H9 (cell line): ENCODE measurements around the gene KANSL1. TPM values are rescaled to one million over a fixed set of nuclear protein-coding genes. Genes with fewer than 3 reads are reported as not detected.

Source experiments
- DNase-seq: peaks from one replicate; pipeline ENCODE4 v3.0.0-alpha.2; 2017
- H2AFZ ChIP-seq: one replicate; pipeline ENCODE4 v1.6.1; 2013; ENCODE audit warnings: mild to moderate bottlenecking, low read length, control low read depth, moderate library complexity
- H2AK5ac ChIP-seq: 2 replicates; pipeline ENCODE4 v1.6.1; 2013; ENCODE audit warnings: low read length, control low read depth, mixed read lengths; ENCODE audit not compliant: insufficient read length
- H2BK120ac ChIP-seq: one replicate; pipeline ENCODE4 v1.6.1; 2013; ENCODE audit warnings: low read depth, mild to moderate bottlenecking, low read length, control low read depth, inconsistent platforms; ENCODE audit not compliant: poor library complexity, severe bottlenecking
- H2BK12ac ChIP-seq: 2 replicates; pipeline ENCODE4 v1.6.1; 2013; ENCODE audit warnings: low read length, control low read depth, mixed read lengths, low read depth; ENCODE audit not compliant: insufficient read length
- H2BK15ac ChIP-seq: 2 replicates; pipeline ENCODE4 v1.6.1; 2013; ENCODE audit warnings: low read depth, low read length, control low read depth
- H2BK20ac ChIP-seq: one replicate; pipeline ENCODE4 v1.6.1; 2013; ENCODE audit warnings: low read depth, mild to moderate bottlenecking, low read length, control low read depth, inconsistent platforms; ENCODE audit not compliant: poor library complexity, severe bottlenecking
- H2BK5ac ChIP-seq: 2 replicates; pipeline ENCODE4 v1.6.1; 2013; ENCODE audit warnings: low read length, control low read depth, mixed read lengths; ENCODE audit not compliant: insufficient read length
- H3K14ac ChIP-seq: 2 replicates; pipeline ENCODE4 v1.6.1; 2013; ENCODE audit warnings: low read length, control low read depth; ENCODE audit not compliant: insufficient read depth
- H3K18ac ChIP-seq: 2 replicates; pipeline ENCODE4 v1.6.1; 2013; ENCODE audit warnings: low read depth, mild to moderate bottlenecking, mixed read lengths, low read length, control low read depth; ENCODE audit not compliant: insufficient read length
- H3K23ac ChIP-seq: 2 replicates; pipeline ENCODE4 v1.6.1; 2013; ENCODE audit warnings: low read length, control low read depth, mixed read lengths, low read depth; ENCODE audit not compliant: insufficient read length
- H3K23me2 ChIP-seq: 2 replicates; pipeline ENCODE4 v1.6.1; 2013; ENCODE audit warnings: low read depth, mild to moderate bottlenecking, mixed read lengths, low read length, control low read depth; ENCODE audit not compliant: insufficient read length, poor library complexity, severe bottlenecking
- H3K27ac ChIP-seq: 2 replicates; pipeline ENCODE4 v1.5.1; 2013; ENCODE audit warnings: low read length, control low read depth, mixed read lengths, low read depth; ENCODE audit not compliant: insufficient read length
- H3K27me3 ChIP-seq: 2 replicates; pipeline ENCODE4 v1.6.1; 2013; ENCODE audit warnings: low read length, control low read depth, inconsistent platforms; ENCODE audit not compliant: insufficient read depth
- H3K4ac ChIP-seq: 2 replicates; pipeline ENCODE4 v1.6.1; 2013; ENCODE audit warnings: low read depth, mild to moderate bottlenecking, control low read depth, inconsistent platforms, low read length, moderate library complexity
- H3K4me1 ChIP-seq: 2 replicates; pipeline ENCODE4 v1.6.1; 2013; ENCODE audit warnings: low read length, control low read depth, inconsistent platforms; ENCODE audit not compliant: insufficient read depth
- H3K4me2 ChIP-seq: 2 replicates; pipeline ENCODE4 v1.6.1; 2013; ENCODE audit warnings: low read length, control low read depth, mixed read lengths; ENCODE audit not compliant: insufficient read length, insufficient read depth
- H3K56ac ChIP-seq: 2 replicates; pipeline ENCODE4 v1.6.1; 2013; ENCODE audit warnings: low read depth, mild to moderate bottlenecking, mixed read lengths, low read length, control low read depth; ENCODE audit not compliant: insufficient read length
- H3K79me1 ChIP-seq: 2 replicates; pipeline ENCODE4 v1.6.1; 2013; ENCODE audit warnings: low read depth, mild to moderate bottlenecking, moderate library complexity, low read length, control low read depth, inconsistent platforms; ENCODE audit not compliant: insufficient read depth, poor library complexity, severe bottlenecking
- H3K79me2 ChIP-seq: 2 replicates; pipeline ENCODE4 v1.6.1; 2013; ENCODE audit warnings: low read length, control low read depth, inconsistent platforms; ENCODE audit not compliant: insufficient read depth
- H3K9ac ChIP-seq: 2 replicates; pipeline ENCODE4 v1.6.1; 2013; ENCODE audit warnings: low read length, control low read depth, mixed read lengths; ENCODE audit not compliant: insufficient read length; ENCODE audit errors: extremely low read depth
- H3K9me3 ChIP-seq: one replicate; pipeline ENCODE4 v1.6.1; 2013; ENCODE audit warnings: low read depth, low read length, inconsistent platforms; ENCODE audit not compliant: control insufficient read depth
- H3T11ph ChIP-seq: one replicate; pipeline ENCODE4 v1.6.1; 2013; ENCODE audit warnings: mild to moderate bottlenecking, low read length, control low read depth, inconsistent platforms
- H4K20me1 ChIP-seq: one replicate; pipeline ENCODE4 v1.6.1; 2013; ENCODE audit not compliant: control insufficient read depth, insufficient read length, insufficient read depth
- H4K5ac ChIP-seq: 2 replicates; pipeline ENCODE4 v1.6.1; 2013; ENCODE audit warnings: low read depth, mild to moderate bottlenecking, mixed read lengths, low read length, control low read depth; ENCODE audit not compliant: insufficient read length
- H4K8ac ChIP-seq: replicated peaks from 2 replicates; pipeline ENCODE4 v1.6.1; 2013; ENCODE audit warnings: low read length, control low read depth, mixed read lengths, low read depth; ENCODE audit not compliant: insufficient read length
- H4K91ac ChIP-seq: 2 replicates; pipeline ENCODE4 v1.6.1; 2013; ENCODE audit warnings: low read depth, mild to moderate bottlenecking, moderate library complexity, mixed read lengths, low read length, control low read depth; ENCODE audit not compliant: insufficient read length
- H3K27ac Mint-ChIP-seq, 3 experiments: 2 replicates in 2 of 3; 3 replicates in 1 of 3; pipeline ENCODE4 v1.8.0; 2020 to 2021; ENCODE audit warnings: mixed read lengths in 3 of 3, mild to moderate bottlenecking in 1 of 3, moderate library complexity in 1 of 3
- H3K27me3 Mint-ChIP-seq: 2 replicates; pipeline ENCODE4 v1.8.0; 2021; ENCODE audit warnings: low read depth, mild to moderate bottlenecking, moderate library complexity, mixed read lengths
- H3K36me3 Mint-ChIP-seq, 3 experiments: 2 replicates in 2 of 3; 3 replicates in 1 of 3; pipeline ENCODE4 v1.8.0; 2020 to 2021; ENCODE audit warnings: low read depth in 3 of 3, mixed read lengths in 3 of 3; ENCODE audit not compliant: insufficient read depth in 1 of 3
- H3K4me1 Mint-ChIP-seq, 2 experiments: 2 replicates each; pipeline ENCODE4 v1.8.0; 2020; ENCODE audit warnings: mixed read lengths in 2 of 2
- H3K4me3 Mint-ChIP-seq, 2 experiments: 2 replicates in 1 of 2; 3 replicates in 1 of 2; pipeline ENCODE4 v1.8.0; 2020 to 2021; ENCODE audit warnings: mild to moderate bottlenecking in 2 of 2, mixed read lengths in 2 of 2, moderate library complexity in 1 of 2
- H3K9me3 Mint-ChIP-seq, 2 experiments: 2 replicates in 1 of 2; 3 replicates in 1 of 2; pipeline ENCODE4 v1.8.0; 2020; ENCODE audit warnings: mild to moderate bottlenecking in 2 of 2, mixed read lengths in 2 of 2, moderate library complexity in 1 of 2
- CTCF ChIP-seq: fragments of 200-600 bp; sonication (generic); conservative IDR thresholded peaks from 3 replicates; pipeline ENCODE4 v1.8.0; 2021; ENCODE audit warnings: antibody characterized with exemption, mild to moderate bottlenecking
- WGBS: extraction: QIAGEN DNeasy Blood & Tissue Kit; methylation state at CpG from one replicate; pipeline ENCODE4 v1.1.7; 2013; ENCODE audit warnings: missing lambda C conversion rate, low lambda C conversion rate, mixed read lengths; ENCODE audit not compliant: insufficient read length; ENCODE audit errors: extremely low coverage; 5-methylcytosine and 5-hydroxymethylcytosine counted together
- total RNA-seq: library from RNA; stranded (reverse); gene quantifications from 2 replicates; pipeline ENCODE4 v1.2.1, GENCODE V29; 2021

KANSL1 gene
- total RNA-seq, 1 experiment from 2014 or later: 114 TPM

- H3K9me3 Mint-ChIP-seq: no peaks in the 10 kb centered on the region
- Histone ChIP-seq H2BK12ac (no peak overlapping the region), H3K4me2 (no peak overlapping the region), H2BK5ac (no peak overlapping the region), H4K5ac (no peak overlapping the region), H2AK5ac (no peak overlapping the region), H2BK20ac (no peak overlapping the region), H3K79me1 (no peaks in the 10 kb centered on the region), H3K18ac (no peak overlapping the region), H3K4me1 (peaks cover 2% of the 10 kb centered on the region; the same call in 1 of the 2 replicates), H3K9me3 (no peaks in the 10 kb centered on the region), H3K27ac (no peak overlapping the region), H3K23ac (no peak overlapping the region), H3K4ac (no peak overlapping the region), H2AFZ (no peak overlapping the region), H3K14ac (no peak overlapping the region), H4K8ac (no peak overlapping the region), H3K9ac (no peak overlapping the region), H4K91ac (no peak overlapping the region), H3K23me2 (no peaks in the 10 kb centered on the region), H4K20me1 (no peaks in the 10 kb centered on the region), H3K56ac (no peak overlapping the region), H3K27me3 (no peaks in the 10 kb centered on the region), H3T11ph (no peak overlapping the region), H2BK15ac (no peak overlapping the region), H2BK120ac (no peak overlapping the region), H3K79me2 (no peaks in the 10 kb centered on the region)
- no peak overlapping the region for H3K4me3 Mint-ChIP-seq
- H3K27ac Mint-ChIP-seq: peak overlapping the region in 1 of 3 experiments; percentile 75; a peak in 1 of 7 replicates
- H3K4me1 Mint-ChIP-seq: peaks cover 34 to 43% of the 10 kb centered on the region in 2 experiments
- no peak for DNase-seq
- no peak for TF ChIP-seq CTCF
- H3K36me3 Mint-ChIP-seq: peaks cover 6 to 37% (median 28%) of the 10 kb centered on the region in 3 experiments; a peak in 6 of 7 replicates
- WGBS: no CpG with 5 or more reads among the region's 10 CpGs
- no peaks in the 10 kb centered on the region; the same call in 1 of the 2 replicates for H3K27me3 Mint-ChIP-seq
These were observed 168.2 kb downstream of the KANSL1 start for GRCh38 chr17:46025060-46025459.
